Vagina (tissue), 2 donors: ENCODE data around the gene PFKFB2.

Experiments
- CTCF ChIP-seq, 3 experiments: fragments of 450-650 bp in 2 of 3; fragments of 200-600 bp in 1 of 3; sonication (generic) in 1 of 3; IDR thresholded peaks; one replicate each; pipeline ENCODE4 v1.5.1; 2017 to 2019; ENCODE audit warnings: antibody characterized with exemption in 3 of 3, mild to moderate bottlenecking in 2 of 3, moderate library complexity in 2 of 3
- POLR2A ChIP-seq, 2 donors: fragments of 450-650 bp; IDR thresholded peaks; one replicate each; pipeline ENCODE4 v1.6.1; 2017; ENCODE audit warnings: antibody characterized with exemption in 2 of 2, mild to moderate bottlenecking in 2 of 2, moderate library complexity in 2 of 2
- POLR2AphosphoS5 ChIP-seq, 2 donors: sonication (generic); formaldehyde crosslinking; IDR thresholded peaks; one replicate each; pipeline ENCODE4 v1.9.0; 2017; ENCODE audit warnings: antibody characterized with exemption in 2 of 2, mild to moderate bottlenecking in 2 of 2, low read depth in 1 of 2; ENCODE audit not compliant: insufficient read depth in 1 of 2

- TF ChIP-seq CTCF (IDR thresholded peaks at IDR 0.05), result no peak
- TF ChIP-seq POLR2A (IDR thresholded peaks at IDR 0.05), result no peak
- no peak for TF ChIP-seq POLR2AphosphoS5 (IDR thresholded peaks at IDR 0.05; ENCODE audit: insufficient read depth in 1 of 2, low read depth in 1 of 2)
Observed at GRCh38 chr1:207091200-207091908, 38.3 kb downstream of the PFKFB2 start.
